Measurements from ENCODE around the gene PROSER1.

Gene PROSER1

DNA sequence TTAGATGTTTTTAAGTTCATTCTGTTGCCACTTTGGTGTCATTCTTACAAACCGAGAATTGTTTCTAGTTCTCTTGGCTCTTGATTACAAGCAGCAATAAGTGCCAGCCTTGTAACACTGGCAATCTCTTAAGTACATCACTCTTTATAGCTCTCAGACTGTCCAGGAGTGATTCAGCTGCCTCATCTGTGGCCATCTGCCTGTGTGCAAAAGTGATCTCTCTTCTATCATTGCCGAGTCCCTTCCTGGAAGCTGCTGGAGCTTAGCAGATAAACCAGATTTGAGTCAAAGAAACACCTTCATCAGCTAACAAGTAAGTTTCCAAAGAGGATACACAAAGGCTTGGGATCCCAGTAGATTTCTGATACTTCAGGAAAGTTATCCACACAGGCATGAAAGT is 70.4 kb downstream of the PROSER1 start:
- no peak overlapping the region for H3K4me3 ChIP-seq
- H3K27ac ChIP-seq: no peak overlapping the region

- no peak overlapping the region for H3K4me3 ChIP-seq
- H3K27ac ChIP-seq: no peak overlapping the region
Measured at GRCh38 chr13:38965281-38965680, 72.6 kb downstream of the PROSER1 start.

- H3K4me3 ChIP-seq: no peak overlapping the region
- no peak overlapping the region for H3K27ac ChIP-seq
Measured at GRCh38 chr13:38960175-38960574, 77.7 kb downstream of the PROSER1 start.

Measured in skin epidermis (tissue), 12 donors.